Left lung (tissue), 10 donors: ENCODE data around the gene MED28. TPM values are rescaled to one million over a fixed set of nuclear protein-coding genes. Genes with fewer than 3 reads are reported as not detected.

Source experiments
- ATAC-seq: fragments of 200-7000 bp; cut with Tn5 transposase; one replicate; pipeline ENCODE4 v1.9.1; 2020; ENCODE audit warnings: moderate library complexity
- DNase-seq, 4 donors: peaks; one replicate each; pipeline ENCODE4 v3.0.0-alpha.2; 2013 to 2020
- H3K27ac ChIP-seq, 2 donors: fragments of 200-600 bp; sonication (generic) in 1 of 2; one replicate each; pipeline versions ENCODE4 v1.5.0 to v1.8.0; 2020 to 2021
- H3K27me3 ChIP-seq, 2 donors: fragments of 200-600 bp; sonication (generic) in 1 of 2; one replicate each; pipeline versions ENCODE4 v1.5.0 to v1.8.0; 2020 to 2021
- H3K36me3 ChIP-seq, 2 donors: fragments of 200-600 bp; sonication (generic) in 1 of 2; one replicate each; pipeline versions ENCODE4 v1.5.0 to v1.8.0; 2020 to 2021
- H3K4me1 ChIP-seq, 2 donors: fragments of 200-600 bp; one replicate each; pipeline ENCODE4 v1.8.0; 2021
- H3K4me3 ChIP-seq, 2 donors: fragments of 200-600 bp; sonication (generic) in 1 of 2; one replicate each; pipeline versions ENCODE4 v1.5.0 to v1.8.0; 2020 to 2021; ENCODE audit warnings: mild to moderate bottlenecking in 1 of 2
- H3K9me3 ChIP-seq, 2 donors: fragments of 200-600 bp; sonication (generic) in 1 of 2; one replicate each; pipeline versions ENCODE4 v1.5.0 to v1.8.0; 2020 to 2021
- intact Hi-C, 2 donors: fragments of 100-400 bp; cut with DNase I; formaldehyde crosslinking; loops; one replicate each; pipeline versions ENCODE4 v1.11.2 to v1.14.2; 2022
- polyA plus RNA-seq, 6 donors: library from polyadenylated mRNA; unstranded; fragments of 120-200 nt; gene quantifications; one replicate each; pipeline ENCODE4 v1.2.1, GENCODE V29; 2013; ENCODE audit not compliant: insufficient read length in 6 of 6
- total RNA-seq, 2 donors: library from RNA; stranded (reverse); fragmentation: NEBNext Ultra II Directional; extraction: Animal tissue kit (Norgen Biotek cat#: 25700); gene quantifications; one replicate each; pipeline ENCODE4 v1.2.1, GENCODE V29; 2021
- TF ChIP-seq, protein P1 (sequence below), 2 donors: fragments of 200-600 bp; sonication (generic) in 1 of 2; IDR thresholded peaks; one replicate each; pipeline versions ENCODE4 v1.5.0 to v1.8.0; 2021; ENCODE audit warnings: antibody characterized with exemption in 2 of 2
- donor health status: DM: no; HTN: yes; CAD: no.
- donor health status: DM: no; HTN: no; CAD: no.

The MED28 gene
- total and polyA plus RNA-seq, 8 donors = 41.1 to 73.6 (median 69.2) TPM

DNA sequence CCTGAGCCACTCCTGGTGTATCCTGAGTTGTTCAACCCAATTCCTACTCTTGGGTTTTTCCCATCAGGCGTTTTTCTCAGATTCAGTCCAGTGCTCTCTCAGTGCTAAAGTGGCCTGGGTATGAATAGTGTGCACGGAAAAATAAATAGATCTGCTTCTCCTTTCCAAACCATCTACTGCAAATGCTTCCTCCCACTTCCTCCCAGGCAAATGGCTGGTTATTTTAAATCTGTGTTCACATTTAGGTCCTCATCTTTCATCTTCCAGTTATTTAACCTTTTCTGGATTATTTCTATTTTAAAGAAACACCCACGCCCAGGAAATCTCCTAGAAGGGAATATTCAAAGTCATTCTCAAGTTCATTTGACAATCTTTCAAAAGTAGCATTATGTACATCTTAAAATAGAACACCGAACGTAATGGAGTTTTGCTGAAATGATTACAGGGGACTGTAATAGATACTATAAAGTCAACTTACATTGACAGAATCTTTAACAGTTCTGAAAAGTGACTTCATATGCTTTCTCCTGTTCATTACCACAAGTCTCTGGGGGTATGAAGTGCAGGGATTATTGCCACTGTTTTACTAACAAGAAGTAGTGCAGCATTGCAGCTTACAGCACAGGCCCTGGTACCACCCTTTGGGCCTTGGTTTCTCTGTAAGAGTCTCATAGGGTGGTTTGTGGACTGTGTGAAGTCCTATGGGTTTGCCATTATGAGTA lies 66.3 kb downstream of the MED28 start:
- Histone ChIP-seq H3K9me3 (no peaks in the 10 kb centered on the region), H3K36me3 (no peaks in the 10 kb centered on the region), H3K4me3 (no peak overlapping the region), H3K27ac (no peak overlapping the region), H3K27me3 (no peaks in the 10 kb centered on the region), H3K4me1 (no peaks in the 10 kb centered on the region)
- TF ChIP-seq, protein P1, sequence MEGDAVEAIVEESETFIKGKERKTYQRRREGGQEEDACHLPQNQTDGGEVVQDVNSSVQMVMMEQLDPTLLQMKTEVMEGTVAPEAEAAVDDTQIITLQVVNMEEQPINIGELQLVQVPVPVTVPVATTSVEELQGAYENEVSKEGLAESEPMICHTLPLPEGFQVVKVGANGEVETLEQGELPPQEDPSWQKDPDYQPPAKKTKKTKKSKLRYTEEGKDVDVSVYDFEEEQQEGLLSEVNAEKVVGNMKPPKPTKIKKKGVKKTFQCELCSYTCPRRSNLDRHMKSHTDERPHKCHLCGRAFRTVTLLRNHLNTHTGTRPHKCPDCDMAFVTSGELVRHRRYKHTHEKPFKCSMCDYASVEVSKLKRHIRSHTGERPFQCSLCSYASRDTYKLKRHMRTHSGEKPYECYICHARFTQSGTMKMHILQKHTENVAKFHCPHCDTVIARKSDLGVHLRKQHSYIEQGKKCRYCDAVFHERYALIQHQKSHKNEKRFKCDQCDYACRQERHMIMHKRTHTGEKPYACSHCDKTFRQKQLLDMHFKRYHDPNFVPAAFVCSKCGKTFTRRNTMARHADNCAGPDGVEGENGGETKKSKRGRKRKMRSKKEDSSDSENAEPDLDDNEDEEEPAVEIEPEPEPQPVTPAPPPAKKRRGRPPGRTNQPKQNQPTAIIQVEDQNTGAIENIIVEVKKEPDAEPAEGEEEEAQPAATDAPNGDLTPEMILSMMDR (IDR thresholded peaks at IDR 0.05) = no peak
- DNase-seq (no peak), ATAC-seq (no peak)
- intact Hi-C loops = no loop called here

DNA sequence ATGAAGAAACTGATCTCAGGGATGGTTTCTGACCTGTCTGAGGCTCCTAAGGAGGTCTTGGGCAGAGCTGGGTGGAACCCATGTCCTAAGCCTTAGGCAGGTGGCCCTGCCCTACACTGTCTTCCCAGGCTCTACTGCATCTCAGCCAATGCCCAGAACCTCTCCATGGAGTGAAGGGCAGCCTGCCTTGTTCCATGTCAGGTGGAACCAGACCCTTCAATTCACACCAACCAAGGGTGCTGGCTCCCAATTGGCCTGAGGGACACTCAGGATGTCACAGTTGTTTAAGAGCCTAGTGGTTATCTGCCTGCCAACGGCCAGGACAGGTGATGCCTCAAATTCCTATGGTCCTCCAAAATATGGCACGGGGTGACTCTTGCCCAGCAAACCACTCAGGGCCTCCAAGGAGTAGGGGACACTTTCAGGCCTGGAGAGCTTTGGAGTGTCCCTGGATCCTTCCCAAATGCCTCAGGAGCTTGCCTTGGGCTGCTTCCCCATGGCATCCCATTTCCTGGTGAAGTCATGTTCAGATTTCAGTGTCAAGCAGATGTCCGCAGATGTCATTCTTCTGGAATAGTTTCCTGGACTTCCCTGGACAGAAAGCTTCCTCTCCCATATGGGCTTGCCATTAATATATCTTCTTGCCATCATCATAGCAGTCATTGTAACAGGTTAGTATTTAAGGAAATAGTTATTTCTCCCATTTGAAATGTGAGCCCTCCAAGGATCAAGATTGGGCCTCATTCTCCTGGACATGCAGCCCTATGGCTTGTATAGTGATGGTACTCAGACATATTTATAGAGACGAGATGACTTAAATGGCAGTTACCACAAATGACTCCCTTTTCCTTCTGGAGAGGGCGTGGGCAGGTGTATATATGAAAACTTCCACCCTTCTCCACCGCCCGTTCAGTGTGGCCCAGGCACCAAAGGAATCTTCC lies 67.1 kb downstream of the MED28 start:
- ATAC-seq = no peak
- Histone ChIP-seq H3K36me3 (no peaks in the 10 kb centered on the region), H3K4me1 (no peaks in the 10 kb centered on the region), H3K27me3 (no peaks in the 10 kb centered on the region), H3K4me3 (no peak overlapping the region), H3K9me3 (no peaks in the 10 kb centered on the region), H3K27ac (no peak overlapping the region)
- TF ChIP-seq, protein P1 (IDR thresholded peaks at IDR 0.05) = no peak
- intact Hi-C loops = no loop called here
- no peak for DNase-seq

DNA sequence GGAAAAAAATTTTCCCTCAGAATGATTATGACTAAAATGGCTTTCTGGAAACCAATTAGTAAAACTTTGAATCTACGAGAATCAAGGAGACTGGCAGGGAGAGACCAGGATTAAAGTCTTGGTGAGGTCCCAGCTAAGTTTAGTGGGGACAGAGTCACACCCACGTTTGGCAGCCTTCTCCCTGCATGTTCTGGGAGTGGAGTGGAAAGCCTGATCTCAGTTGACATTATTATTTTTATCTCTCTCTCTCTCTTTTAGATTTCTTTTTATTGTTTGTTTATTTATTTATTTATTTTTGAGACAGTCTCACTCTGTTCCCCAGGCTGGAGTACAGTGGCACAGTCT lies 67.8 kb downstream of the MED28 start:
- TF ChIP-seq, protein P1 (IDR thresholded peaks at IDR 0.05) = no peak
- DNase-seq (no peak), ATAC-seq (no peak)
- H3K36me3 ChIP-seq = no peaks in the 10 kb centered on the region
- no peaks in the 10 kb centered on the region for H3K9me3 ChIP-seq
- intact Hi-C loops = no loop called here
- no peaks in the 10 kb centered on the region for H3K27me3 ChIP-seq
- no peaks in the 10 kb centered on the region for H3K4me1 ChIP-seq
- no peak overlapping the region for H3K27ac ChIP-seq
- no peak overlapping the region for H3K4me3 ChIP-seq

Other genes with a start within 250 kb of the MED28 start
- 10 to 100 TPM; 40.0 to 43.0 TPM for gene QDPR, start 102.6 kb upstream of the MED28 start, total RNA-seq
- 10 to 100 TPM; 36.6 to 51.2 (median 46.8) TPM for gene QDPR, start 102.6 kb upstream of the MED28 start, polyA plus RNA-seq
- not detected for gene CLRN2, start 99.5 kb upstream of the MED28 start, total RNA-seq
- gene CLRN2, start 99.5 kb upstream of the MED28 start, polyA plus RNA-seq = under 1 TPM in 1 of 6 donors, not detected in 5; 0.20 TPM
- gene LAP3, start 37.4 kb upstream of the MED28 start, total RNA-seq = 100 to 1,000 TPM in 1 of 2 donors, 10 to 100 TPM in 1; 84.0 to 128 TPM
- gene LAP3, start 37.4 kb upstream of the MED28 start, polyA plus RNA-seq = 10 to 100 TPM; 64.1 to 73.7 (median 69.2) TPM
- gene FAM184B, start 167.0 kb downstream of the MED28 start, total RNA-seq = under 1 TPM; 0.06 to 0.18 TPM
- gene FAM184B, start 167.0 kb downstream of the MED28 start, polyA plus RNA-seq = under 1 TPM; 0.17 to 0.27 (median 0.18) TPM
- 10 to 100 TPM; 23.1 to 24.1 TPM for gene DCAF16, start 196.1 kb downstream of the MED28 start, total RNA-seq
- 10 to 100 TPM; 60.7 to 74.1 (median 64.4) TPM for gene DCAF16, start 196.1 kb downstream of the MED28 start, polyA plus RNA-seq
- 1 to 10 TPM; 3.0 to 6.6 TPM for gene NCAPG, start 196.3 kb downstream of the MED28 start, total RNA-seq
- 10 to 100 TPM; 19.5 to 47.7 (median 31.1) TPM for gene NCAPG, start 196.3 kb downstream of the MED28 start, polyA plus RNA-seq